ENCODE results near the gene RDH14. TPM values are rescaled to one million over a fixed set of nuclear protein-coding genes. Genes with fewer than 3 reads are reported as not detected.

The RDH14 gene
- total and polyA plus RNA-seq, 2 experiments from 2014 or later = 29.8 to 32.5 TPM

DNA sequence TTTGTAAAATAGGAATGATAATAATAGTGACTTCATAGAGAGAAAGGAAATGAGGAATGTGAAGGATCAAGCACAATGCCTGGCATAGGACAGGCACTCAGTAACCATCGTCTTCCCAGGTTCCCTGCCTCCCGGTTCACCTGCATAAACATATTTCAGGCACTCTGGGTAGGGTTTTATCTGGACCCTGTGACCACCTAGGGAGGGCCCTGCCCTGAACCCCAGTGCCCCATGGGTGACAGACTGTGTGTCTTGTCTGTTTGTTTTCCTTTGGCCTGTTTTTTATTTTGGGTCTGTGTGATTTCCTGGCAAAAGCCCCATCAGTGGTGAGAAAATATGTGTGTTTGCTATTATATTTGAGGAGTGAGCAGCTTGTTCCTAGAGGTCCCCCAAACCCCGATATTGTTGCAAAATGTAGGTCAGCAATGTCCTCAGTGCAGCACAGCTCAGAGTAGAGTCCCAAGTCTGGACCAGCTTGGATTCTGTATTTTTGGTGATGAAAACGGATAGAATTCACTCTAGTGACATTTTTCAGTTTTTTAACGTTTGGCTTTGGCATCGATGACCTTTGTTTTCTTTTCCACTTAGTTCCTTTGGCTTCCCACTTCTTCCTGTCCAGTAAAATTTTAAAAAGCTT is 38.5 kb upstream of the RDH14 start:
- peak overlapping the region; percentile 50 for H3K27ac ChIP-seq
- 12 to 14% methylated on average over 6 of the region's 6 CpGs for WGBS, 2 experiments (ENCODE audit: low coverage in 1 of 2, low lambda C conversion rate in 2 of 2, missing lambda C conversion rate in 2 of 2)
- H3K36me3 ChIP-seq (ENCODE audit: low read depth) = no peaks in the 10 kb centered on the region
- no peaks in the 10 kb centered on the region for H4K20me1 ChIP-seq (ENCODE audit: insufficient read depth)
- H3K4me2 ChIP-seq (ENCODE audit: unreplicated experiment) = peak overlapping the region; percentile 40
- peak; percentile 29 for DNase-seq
- no peaks in the 10 kb centered on the region for H3K27me3 ChIP-seq (replicated peaks; ENCODE audit: insufficient read depth)
- in situ Hi-C loops (cut with MboI) = no loop called here
- H3K9ac ChIP-seq = 0 out of 2 replicates have a peak overlapping the region, but pooled peaks have one; percentile 5
- H3K4me1 ChIP-seq (ENCODE audit: insufficient read depth) = peaks cover 23% of the 10 kb centered on the region
- no peaks in the 10 kb centered on the region for H3K9me3 ChIP-seq (ENCODE audit: low read depth)
- no peaks in the 10 kb centered on the region for H3K9me2 ChIP-seq (ENCODE audit: insufficient read depth)
- H3K79me2 ChIP-seq (ENCODE audit: insufficient read depth) = no peaks in the 10 kb centered on the region
- TF ChIP-seq EZH2 (IDR thresholded peaks at IDR 0.05; ENCODE audit: insufficient read depth, poor library complexity, severe bottlenecking) (no peak), EZH2phosphoT487 (IDR thresholded peaks at IDR 0.05; ENCODE audit: insufficient read depth, low read depth) (no peak)
- peaks cover 37% of the 10 kb centered on the region for H3F3A ChIP-seq (ENCODE audit: insufficient read depth)
- peak overlapping the region; percentile 22; the same call in 1 of the 2 replicates for H3K4me3 ChIP-seq
- H2AFZ ChIP-seq = peak overlapping the region; percentile 45

DNA sequence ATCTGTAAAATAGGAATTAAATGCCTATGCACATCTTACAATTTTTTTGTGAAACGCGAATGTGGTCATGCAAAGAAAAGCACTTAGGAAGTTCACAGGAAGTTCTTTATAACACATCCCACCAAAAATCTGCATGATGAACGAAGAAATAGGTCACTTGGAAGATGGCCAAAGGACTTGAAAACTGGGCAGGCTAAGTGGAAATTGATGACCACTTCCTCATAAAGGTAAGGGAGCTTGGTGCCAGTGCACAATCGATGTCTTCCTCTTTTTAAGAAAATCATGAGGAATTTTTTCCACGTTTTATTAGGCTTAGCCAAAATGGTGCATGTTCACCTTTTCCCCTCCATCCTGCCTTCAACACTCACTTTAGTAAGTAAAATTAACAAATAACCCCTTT is 37.2 kb upstream of the RDH14 start:
- Histone ChIP-seq H3K79me2 (ENCODE audit: insufficient read depth) (no peaks in the 10 kb centered on the region), H3F3A (ENCODE audit: insufficient read depth) (peaks cover 37% of the 10 kb centered on the region), H3K9me2 (ENCODE audit: insufficient read depth) (no peaks in the 10 kb centered on the region), H3K27ac (no peak overlapping the region), H3K9ac (no peak overlapping the region), H4K20me1 (ENCODE audit: insufficient read depth) (no peaks in the 10 kb centered on the region), H3K4me2 (ENCODE audit: unreplicated experiment) (no peak overlapping the region), H3K4me3 (no peak overlapping the region), H2AFZ (no peak overlapping the region), H3K36me3 (ENCODE audit: low read depth) (no peaks in the 10 kb centered on the region), H3K9me3 (ENCODE audit: low read depth) (no peaks in the 10 kb centered on the region), H3K27me3 (replicated peaks; ENCODE audit: insufficient read depth) (no peaks in the 10 kb centered on the region), H3K4me1 (ENCODE audit: insufficient read depth) (peaks cover 23% of the 10 kb centered on the region)
- WGBS, 2 experiments (ENCODE audit: low coverage in 1 of 2, low lambda C conversion rate in 2 of 2, missing lambda C conversion rate in 2 of 2) = 96 to 98% methylated on average over 5 of the region's 5 CpGs
- in situ Hi-C loops (cut with MboI) = no loop called here
- no peak for TF ChIP-seq EZH2phosphoT487 (IDR thresholded peaks at IDR 0.05; ENCODE audit: insufficient read depth, low read depth)
- no peak for TF ChIP-seq EZH2 (IDR thresholded peaks at IDR 0.05; ENCODE audit: insufficient read depth, poor library complexity, severe bottlenecking)
- DNase-seq = no peak

DNA sequence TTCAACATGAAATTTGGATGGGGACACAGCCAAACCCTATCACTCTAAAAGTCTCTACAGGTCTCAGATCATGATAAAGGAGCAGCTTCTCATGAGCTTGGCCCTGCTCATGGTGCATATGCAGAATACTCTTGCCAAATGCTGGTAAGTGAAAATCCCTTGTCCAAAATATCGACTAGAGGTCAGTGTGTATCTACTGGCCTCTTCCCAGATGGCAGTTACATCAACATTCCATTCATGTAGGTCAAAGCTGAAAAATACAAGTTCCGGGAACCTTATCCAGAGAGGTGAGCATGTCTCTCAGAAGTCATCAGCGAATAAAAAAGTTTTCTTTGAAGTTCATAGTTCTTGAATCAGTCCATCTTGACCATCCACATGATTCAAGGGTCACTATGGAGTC is 36.5 kb upstream of the RDH14 start:
- Histone ChIP-seq H3K27ac (no peak overlapping the region), H3K27me3 (replicated peaks; ENCODE audit: insufficient read depth) (no peaks in the 10 kb centered on the region), H3K36me3 (ENCODE audit: low read depth) (no peaks in the 10 kb centered on the region), H3K9me3 (ENCODE audit: low read depth) (no peaks in the 10 kb centered on the region), H2AFZ (no peak overlapping the region), H3K9ac (no peak overlapping the region), H3K79me2 (ENCODE audit: insufficient read depth) (no peaks in the 10 kb centered on the region), H3K4me2 (ENCODE audit: unreplicated experiment) (no peak overlapping the region), H4K20me1 (ENCODE audit: insufficient read depth) (no peaks in the 10 kb centered on the region), H3F3A (ENCODE audit: insufficient read depth) (peaks cover 37% of the 10 kb centered on the region), H3K4me1 (ENCODE audit: insufficient read depth) (peaks cover 23% of the 10 kb centered on the region), H3K9me2 (ENCODE audit: insufficient read depth) (no peaks in the 10 kb centered on the region), H3K4me3 (no peak overlapping the region)
- no peak for DNase-seq
- TF ChIP-seq EZH2 (IDR thresholded peaks at IDR 0.05; ENCODE audit: insufficient read depth, poor library complexity, severe bottlenecking) (no peak), EZH2phosphoT487 (IDR thresholded peaks at IDR 0.05; ENCODE audit: insufficient read depth, low read depth) (no peak)
- 97 to 98% methylated on average over 3 of the region's 3 CpGs for WGBS, 2 experiments (ENCODE audit: low coverage in 1 of 2, low lambda C conversion rate in 2 of 2, missing lambda C conversion rate in 2 of 2)
- in situ Hi-C loops (cut with MboI) = no loop called here

DNA sequence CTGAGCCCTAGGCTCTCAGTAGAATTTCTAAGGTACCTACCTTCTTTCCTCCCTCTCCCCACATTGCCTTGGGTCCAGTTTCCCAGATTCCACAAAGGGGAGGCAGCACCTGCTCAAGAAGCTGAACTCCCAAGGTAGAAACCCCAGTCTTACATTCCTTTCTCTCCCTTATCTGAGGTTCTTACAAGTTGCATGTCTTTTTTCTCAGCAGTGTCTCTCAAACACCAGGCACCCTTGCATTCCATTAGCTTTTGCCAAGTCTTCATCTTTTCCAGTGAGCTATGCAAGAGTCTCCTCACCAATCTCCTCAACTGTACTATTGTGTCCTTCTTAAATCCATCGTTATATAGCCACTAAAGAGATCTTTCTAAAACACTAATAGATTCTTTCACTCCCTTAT is 33.0 kb upstream of the RDH14 start:
- peaks cover 4% of the 10 kb centered on the region for H3K4me1 ChIP-seq (ENCODE audit: insufficient read depth)
- no peaks in the 10 kb centered on the region for H3K9me3 ChIP-seq (ENCODE audit: low read depth)
- H3F3A ChIP-seq (ENCODE audit: insufficient read depth) = peaks cover 11% of the 10 kb centered on the region
- H3K36me3 ChIP-seq (ENCODE audit: low read depth) = no peaks in the 10 kb centered on the region
- in situ Hi-C loops (cut with MboI) = no loop called here
- H2AFZ ChIP-seq = no peak overlapping the region
- H3K9ac ChIP-seq = no peak overlapping the region
- no peak for DNase-seq
- no peaks in the 10 kb centered on the region for H4K20me1 ChIP-seq (ENCODE audit: insufficient read depth)
- H3K79me2 ChIP-seq (ENCODE audit: insufficient read depth) = no peaks in the 10 kb centered on the region
- no peak for TF ChIP-seq EZH2phosphoT487 (IDR thresholded peaks at IDR 0.05; ENCODE audit: insufficient read depth, low read depth)
- TF ChIP-seq EZH2 (IDR thresholded peaks at IDR 0.05; ENCODE audit: insufficient read depth, poor library complexity, severe bottlenecking) = no peak
- H3K27ac ChIP-seq = no peak overlapping the region
- H3K27me3 ChIP-seq (replicated peaks; ENCODE audit: insufficient read depth) = no peaks in the 10 kb centered on the region
- H3K4me2 ChIP-seq (ENCODE audit: unreplicated experiment) = no peak overlapping the region
- no peaks in the 10 kb centered on the region for H3K9me2 ChIP-seq (ENCODE audit: insufficient read depth)
- no peak overlapping the region for H3K4me3 ChIP-seq
- WGBS, 2 experiments (ENCODE audit: low coverage in 1 of 2, low lambda C conversion rate in 2 of 2, missing lambda C conversion rate in 2 of 2) = 97 to 100% methylated on average over 1 of the region's 1 CpG
